ENCODE data around the gene EFNA5. TPM values are rescaled to one million over a fixed set of nuclear protein-coding genes. Genes with fewer than 3 reads are reported as not detected.

The EFNA5 gene
- polyA plus RNA-seq, 3 donors, result 0.01 TPM; not detected in 2

DNA sequence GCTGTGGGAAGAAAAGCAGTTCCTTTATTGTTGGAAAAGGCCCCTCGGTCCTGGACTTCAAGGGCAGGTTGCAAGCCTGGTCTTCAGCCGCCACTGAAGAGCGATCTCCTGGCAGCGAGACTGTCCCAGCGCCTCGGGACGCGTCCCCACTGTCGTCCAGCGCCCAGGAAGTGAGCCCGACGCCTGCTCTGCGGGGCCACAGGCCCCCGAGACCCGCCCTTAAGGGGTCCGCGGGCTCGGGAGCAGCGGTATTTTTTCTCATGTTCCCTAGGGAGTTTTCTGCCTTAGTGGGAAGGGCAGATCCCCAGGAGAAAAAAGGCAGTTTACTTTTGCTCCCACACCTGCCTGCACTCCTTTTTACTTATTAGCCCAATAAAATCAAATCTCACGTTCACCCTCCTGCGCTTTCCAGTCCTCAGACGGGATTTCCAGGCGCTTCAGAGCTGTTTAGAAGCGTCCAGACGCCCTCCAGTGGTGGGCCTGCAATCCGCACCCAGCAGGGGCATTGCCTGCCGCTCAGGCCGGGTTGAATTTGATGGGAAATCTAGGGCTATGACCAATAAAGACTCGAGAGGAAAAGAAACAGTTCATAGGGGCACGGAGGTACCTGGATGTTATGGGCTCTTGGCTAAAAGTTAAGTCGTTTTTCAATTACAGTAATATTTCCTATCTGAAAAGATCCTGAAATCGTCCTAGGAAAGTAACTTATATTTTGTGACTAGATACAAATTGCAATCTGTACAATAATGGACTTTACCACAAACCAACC is 2.8 kb upstream of the EFNA5 start:
- WGBS (ENCODE audit: insufficient coverage), result 0% methylated on average over 19 of the region's 32 CpGs
- Histone ChIP-seq H3K4me1 (ENCODE audit: control insufficient read depth in 1 of 2, insufficient read depth in 2 of 2, low read length in 2 of 2) (peaks cover 31 to 37% of the 10 kb centered on the region in 2 donors), H4K20me1 (ENCODE audit: insufficient read depth, low read length) (no peaks in the 10 kb centered on the region), H3K27me3 (ENCODE audit: control insufficient read depth in 2 of 2, insufficient read depth in 2 of 2, low read length in 2 of 2) (peaks cover 38 to 86% of the 10 kb centered on the region in 2 donors), H3K27ac (ENCODE audit: low read depth in 1 of 2, low read length in 2 of 2) (no peak overlapping the region), H3K9me3 (replicated peaks in 1 of 2; ENCODE audit: control insufficient read depth in 1 of 2, insufficient read depth in 1 of 2, low read length in 2 of 2) (peaks cover 2 to 21% of the 10 kb centered on the region in 2 donors), H3K4me2 (replicated peaks; ENCODE audit: extremely low read depth, low read length, poor library complexity, severe bottlenecking) (peak overlapping the region; percentile 72), H3K4me3 (replicated peaks in 1 of 3; ENCODE audit: low read depth in 2 of 3, low read length in 3 of 3) (peak overlapping the region in 1 of 3 experiments; percentile 58), H2AFZ (ENCODE audit: insufficient read depth, low read depth, low read length, poor library complexity, severe bottlenecking) (no peak overlapping the region), H3K9ac (ENCODE audit: insufficient read depth, low read length, poor library complexity, severe bottlenecking) (no peak overlapping the region), H3K79me2 (ENCODE audit: insufficient read depth, low read length) (no peaks in the 10 kb centered on the region), H3K36me3 (replicated peaks in 1 of 2; ENCODE audit: control insufficient read depth in 1 of 2, insufficient read depth in 2 of 2, low read length in 2 of 2) (no peaks in the 10 kb centered on the region)
- Mint-ChIP-seq H3K27ac (no peak overlapping the region), H3K4me1 (peaks cover 33% of the 10 kb centered on the region), H3K36me3 (peaks cover 2 to 10% of the 10 kb centered on the region in 2 donors), H3K4me3 (peak overlapping the region; percentile 67 to 94), H3K9me3 (peaks cover 0 to 12% (median 9%) of the 10 kb centered on the region in 7 donors), H3K27me3 (ENCODE audit: low read depth in 3 of 3) (peaks cover 57 to 81% (median 64%) of the 10 kb centered on the region in 3 donors)
- DNase-seq, result peak; percentile 18 to 46 (median 37)
- TF ChIP-seq, protein P1, sequence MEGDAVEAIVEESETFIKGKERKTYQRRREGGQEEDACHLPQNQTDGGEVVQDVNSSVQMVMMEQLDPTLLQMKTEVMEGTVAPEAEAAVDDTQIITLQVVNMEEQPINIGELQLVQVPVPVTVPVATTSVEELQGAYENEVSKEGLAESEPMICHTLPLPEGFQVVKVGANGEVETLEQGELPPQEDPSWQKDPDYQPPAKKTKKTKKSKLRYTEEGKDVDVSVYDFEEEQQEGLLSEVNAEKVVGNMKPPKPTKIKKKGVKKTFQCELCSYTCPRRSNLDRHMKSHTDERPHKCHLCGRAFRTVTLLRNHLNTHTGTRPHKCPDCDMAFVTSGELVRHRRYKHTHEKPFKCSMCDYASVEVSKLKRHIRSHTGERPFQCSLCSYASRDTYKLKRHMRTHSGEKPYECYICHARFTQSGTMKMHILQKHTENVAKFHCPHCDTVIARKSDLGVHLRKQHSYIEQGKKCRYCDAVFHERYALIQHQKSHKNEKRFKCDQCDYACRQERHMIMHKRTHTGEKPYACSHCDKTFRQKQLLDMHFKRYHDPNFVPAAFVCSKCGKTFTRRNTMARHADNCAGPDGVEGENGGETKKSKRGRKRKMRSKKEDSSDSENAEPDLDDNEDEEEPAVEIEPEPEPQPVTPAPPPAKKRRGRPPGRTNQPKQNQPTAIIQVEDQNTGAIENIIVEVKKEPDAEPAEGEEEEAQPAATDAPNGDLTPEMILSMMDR (IDR thresholded peaks at IDR 0.05), result peak; percentile 90
- intact Hi-C loops (cut with micrococcal nuclease), result no loop called here

DNA sequence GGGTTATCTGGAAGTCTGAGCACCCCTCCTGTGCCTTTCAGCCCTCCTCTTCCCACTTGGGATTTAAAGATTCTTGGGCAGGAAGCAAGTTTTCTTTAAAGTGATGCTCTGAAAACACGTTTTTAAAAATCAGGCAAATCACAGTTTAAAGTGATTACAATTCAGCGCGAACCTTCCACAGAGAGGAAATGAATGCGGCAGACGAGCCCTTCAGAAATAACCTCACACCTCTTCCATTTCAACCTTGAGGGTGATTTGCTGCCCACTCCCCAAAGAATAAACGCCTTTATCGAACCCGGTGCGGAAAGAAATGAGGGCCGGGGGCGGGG is 2.3 kb upstream of the EFNA5 start:
- Mint-ChIP-seq H3K4me1 (peaks cover 33% of the 10 kb centered on the region), H3K27me3 (ENCODE audit: low read depth in 3 of 3) (peaks cover 62 to 81% (median 68%) of the 10 kb centered on the region in 3 donors), H3K4me3 (peak overlapping the region; percentile 67 to 94), H3K36me3 (peaks cover 2 to 10% of the 10 kb centered on the region in 2 donors), H3K9me3 (peaks cover 0 to 12% (median 9%) of the 10 kb centered on the region in 7 donors), H3K27ac (no peak overlapping the region)
- peaks cover 44 to 91% of the 10 kb centered on the region in 2 donors for H3K27me3 ChIP-seq (ENCODE audit: control insufficient read depth in 2 of 2, insufficient read depth in 2 of 2, low read length in 2 of 2)
- no peak overlapping the region for H3K27ac ChIP-seq (ENCODE audit: low read depth in 1 of 2, low read length in 2 of 2)
- H3K4me2 ChIP-seq (replicated peaks; ENCODE audit: extremely low read depth, low read length, poor library complexity, severe bottlenecking), result peak overlapping the region; percentile 72
- H4K20me1 ChIP-seq (ENCODE audit: insufficient read depth, low read length), result no peaks in the 10 kb centered on the region
- no peak for DNase-seq
- 0% methylated on average over 2 of the region's 11 CpGs for WGBS (ENCODE audit: insufficient coverage)
- no peak overlapping the region for H3K9ac ChIP-seq (ENCODE audit: insufficient read depth, low read length, poor library complexity, severe bottlenecking)
- intact Hi-C loops (cut with micrococcal nuclease), result no loop called here
- H3K36me3 ChIP-seq (replicated peaks in 1 of 2; ENCODE audit: control insufficient read depth in 1 of 2, insufficient read depth in 2 of 2, low read length in 2 of 2), result no peaks in the 10 kb centered on the region
- TF ChIP-seq, protein P1 (IDR thresholded peaks at IDR 0.05), result no peak
- no peak overlapping the region for H2AFZ ChIP-seq (ENCODE audit: insufficient read depth, low read depth, low read length, poor library complexity, severe bottlenecking)
- no peaks in the 10 kb centered on the region for H3K79me2 ChIP-seq (ENCODE audit: insufficient read depth, low read length)
- H3K4me1 ChIP-seq (ENCODE audit: control insufficient read depth in 1 of 2, insufficient read depth in 2 of 2, low read length in 2 of 2), result peaks cover 31 to 37% of the 10 kb centered on the region in 2 donors
- peaks cover 2 to 21% of the 10 kb centered on the region in 2 donors for H3K9me3 ChIP-seq (replicated peaks in 1 of 2; ENCODE audit: control insufficient read depth in 1 of 2, insufficient read depth in 1 of 2, low read length in 2 of 2)
- peak overlapping the region in 1 of 3 experiments; percentile 58 for H3K4me3 ChIP-seq (replicated peaks in 1 of 3; ENCODE audit: low read depth in 2 of 3, low read length in 3 of 3)

Measured in CD14-positive monocyte (primary cell).